Cardiac muscle cell (in vitro differentiated cells and primary cell): Measurements from ENCODE around the gene XRRA1. TPM values are rescaled to one million over a fixed set of nuclear protein-coding genes. Genes with fewer than 3 reads are reported as not detected.
"Not testable (repeated sequence)": the region's sequence is repeated elsewhere in the genome, so short reads cannot be mapped to it uniquely, and the experiment has no call there.

Source experiments
- DNase-seq, 2 donors: peaks; one replicate each; pipeline versions ENCODE4 v3.0.0 to v3.0.0-alpha.2; 2010 to 2017; ENCODE audit warnings: low read depth in 1 of 2, low spot score in 1 of 2
- H3K27ac ChIP-seq: fragments of 200-600 bp; sonication (generic); 2 replicates; pipeline ENCODE4 v1.5.1; 2016
- H3K27me3 ChIP-seq: fragments of 200-600 bp; sonication (generic); 2 replicates; pipeline ENCODE4 v1.6.0; 2016; ENCODE audit warnings: control low read depth
- H3K36me3 ChIP-seq: fragments of 200-600 bp; sonication (generic); 2 replicates; pipeline ENCODE4 v1.5.1; 2016; ENCODE audit warnings: control low read depth
- H3K4me1 ChIP-seq: fragments of 200-600 bp; sonication (generic); 2 replicates; pipeline ENCODE4 v1.8.1; 2017; ENCODE audit warnings: low read depth, mild to moderate bottlenecking, mixed run types
- H3K4me3 ChIP-seq: fragments of 200-600 bp; sonication (generic); 2 replicates; pipeline ENCODE4 v1.5.1; 2016; ENCODE audit warnings: mild to moderate bottlenecking
- H3K9me3 ChIP-seq: fragments of 200-600 bp; sonication (generic); 2 replicates; pipeline ENCODE4 v1.5.1; 2017; ENCODE audit warnings: low read depth, mild to moderate bottlenecking, control low read depth
- polyA plus RNA-seq: library from polyadenylated mRNA; unstranded; fragments of >200 nt; fragmentation: Nextera tagmentation; extraction: Ambion mirVana; gene quantifications from 2 replicates; pipeline ENCODE4 v1.2.1, GENCODE V29; 2016
- total RNA-seq: library from RNA; depleted of rRNA; stranded (reverse); fragments of >200 nt; gene quantifications from 2 replicates; pipeline ENCODE4 v1.2.3, GENCODE V29; 2016
- TF ChIP-seq, protein P1 (sequence below): IDR thresholded peaks from 2 replicates; pipeline ENCODE4 v1.5.1; 2012; ENCODE audit warnings: low read depth, mild to moderate bottlenecking, low read length

Gene XRRA1
- total and polyA plus RNA-seq, 2 experiments from 2014 or later = 16.0 to 35.9 TPM

GRCh38 chr11:74978041-74978440 is 29.1 kb upstream of the XRRA1 start:
- TF ChIP-seq, protein P1, sequence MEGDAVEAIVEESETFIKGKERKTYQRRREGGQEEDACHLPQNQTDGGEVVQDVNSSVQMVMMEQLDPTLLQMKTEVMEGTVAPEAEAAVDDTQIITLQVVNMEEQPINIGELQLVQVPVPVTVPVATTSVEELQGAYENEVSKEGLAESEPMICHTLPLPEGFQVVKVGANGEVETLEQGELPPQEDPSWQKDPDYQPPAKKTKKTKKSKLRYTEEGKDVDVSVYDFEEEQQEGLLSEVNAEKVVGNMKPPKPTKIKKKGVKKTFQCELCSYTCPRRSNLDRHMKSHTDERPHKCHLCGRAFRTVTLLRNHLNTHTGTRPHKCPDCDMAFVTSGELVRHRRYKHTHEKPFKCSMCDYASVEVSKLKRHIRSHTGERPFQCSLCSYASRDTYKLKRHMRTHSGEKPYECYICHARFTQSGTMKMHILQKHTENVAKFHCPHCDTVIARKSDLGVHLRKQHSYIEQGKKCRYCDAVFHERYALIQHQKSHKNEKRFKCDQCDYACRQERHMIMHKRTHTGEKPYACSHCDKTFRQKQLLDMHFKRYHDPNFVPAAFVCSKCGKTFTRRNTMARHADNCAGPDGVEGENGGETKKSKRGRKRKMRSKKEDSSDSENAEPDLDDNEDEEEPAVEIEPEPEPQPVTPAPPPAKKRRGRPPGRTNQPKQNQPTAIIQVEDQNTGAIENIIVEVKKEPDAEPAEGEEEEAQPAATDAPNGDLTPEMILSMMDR = no peak
- DNase-seq = peak in 1 of 2 donors; percentile 44
- Histone ChIP-seq H3K27me3 (no peaks in the 10 kb centered on the region), H3K9me3 (no peaks in the 10 kb centered on the region), H3K27ac (no peak overlapping the region), H3K36me3 (peaks cover 13% of the 10 kb centered on the region), H3K4me1 (peaks cover 7% of the 10 kb centered on the region), H3K4me3 (no peak overlapping the region)

DNA sequence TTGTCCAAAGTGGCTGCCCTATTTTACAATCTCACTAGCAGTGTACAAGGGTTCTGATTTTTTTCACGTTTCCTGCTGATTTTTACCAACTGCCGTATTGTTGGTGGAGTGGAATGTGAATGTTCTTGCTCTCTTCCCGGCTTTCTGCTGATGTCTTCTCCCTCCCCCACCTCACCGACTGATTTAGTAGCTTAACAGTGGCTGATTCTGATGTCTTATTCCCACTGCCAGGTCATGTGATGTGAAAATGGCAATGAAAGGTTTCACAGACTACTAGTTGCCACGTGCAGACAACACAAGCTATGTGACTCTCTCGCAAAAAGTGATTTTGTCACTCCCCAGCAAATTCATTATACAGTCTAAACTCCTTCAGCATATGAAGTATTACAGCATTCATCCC is 22.5 kb upstream of the XRRA1 start:
- Histone ChIP-seq H3K27me3 (no peaks in the 10 kb centered on the region), H3K4me3 (no peak overlapping the region), H3K27ac (no peak overlapping the region), H3K9me3 (no peaks in the 10 kb centered on the region), H3K4me1 (peaks cover 13% of the 10 kb centered on the region), H3K36me3 (peaks cover 18% of the 10 kb centered on the region)
- peak in 1 of 2 donors; percentile 27 for DNase-seq
- TF ChIP-seq, protein P1 = no peak

DNA sequence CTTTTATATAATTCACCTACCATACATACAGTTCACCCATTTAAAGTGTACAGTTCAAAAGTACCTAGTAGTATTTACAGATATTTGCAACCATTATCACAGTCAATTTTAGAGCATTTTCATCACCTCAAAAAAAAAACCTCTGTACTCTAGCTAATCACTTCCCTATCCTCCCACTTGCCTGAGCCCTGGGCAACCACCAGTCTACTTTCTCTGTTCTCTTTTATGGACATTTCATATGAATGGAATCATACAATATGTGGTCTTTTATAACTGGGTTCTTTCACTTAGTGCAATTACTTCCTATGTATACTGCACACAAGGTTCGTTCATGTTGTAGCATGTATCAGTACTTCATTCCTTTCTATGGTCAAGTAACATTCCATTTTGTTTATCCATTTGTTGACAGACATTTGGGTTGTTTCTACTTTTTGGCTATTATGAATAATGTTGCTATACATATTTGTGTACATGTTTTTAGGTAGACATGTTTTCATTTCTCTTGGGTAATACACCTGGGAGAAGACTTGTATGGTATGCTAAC is 22.0 kb upstream of the XRRA1 start:
- no peaks in the 10 kb centered on the region for H3K9me3 ChIP-seq
- no peak overlapping the region for H3K4me3 ChIP-seq
- no peaks in the 10 kb centered on the region for H3K27me3 ChIP-seq
- no peak overlapping the region for H3K27ac ChIP-seq
- TF ChIP-seq, protein P1 = no peak
- H3K4me1 ChIP-seq = peaks cover 13% of the 10 kb centered on the region
- H3K36me3 ChIP-seq = peaks cover 18% of the 10 kb centered on the region
- no peak for DNase-seq

- no peak for DNase-seq
- no peak overlapping the region for H3K4me3 ChIP-seq
- no peak overlapping the region for H3K27ac ChIP-seq
- H3K9me3 ChIP-seq = no peaks in the 10 kb centered on the region
- H3K36me3 ChIP-seq = peaks cover 18% of the 10 kb centered on the region
- H3K27me3 ChIP-seq = no peaks in the 10 kb centered on the region
- TF ChIP-seq, protein P1 = no peak
- peaks cover 34% of the 10 kb centered on the region for H3K4me1 ChIP-seq
Observed at GRCh38 chr11:74966651-74967050, 17.8 kb upstream of the XRRA1 start.

DNA sequence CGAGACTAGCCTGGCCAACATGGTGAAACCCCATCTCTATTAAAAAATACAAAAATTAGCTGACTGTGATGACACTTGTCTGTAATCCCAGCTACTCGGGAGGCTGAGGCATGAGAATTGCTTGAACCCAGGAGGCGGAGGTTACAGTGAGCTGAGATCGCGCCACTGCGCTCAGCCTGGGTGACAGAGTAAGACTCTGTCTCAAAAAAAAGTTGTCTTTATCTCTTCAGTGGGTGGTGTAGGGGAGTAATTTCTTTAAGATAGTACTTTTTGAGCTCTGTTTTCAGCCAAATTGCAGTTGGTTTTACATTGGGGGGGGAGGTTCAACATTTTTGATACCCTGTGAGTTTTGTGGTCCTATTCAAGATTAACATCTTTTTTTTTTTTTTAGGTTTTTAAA is 11.2 kb upstream of the XRRA1 start:
- H3K27ac ChIP-seq, DNase-seq, H3K4me3 ChIP-seq, H3K9me3 ChIP-seq, H3K36me3 ChIP-seq, H3K27me3 ChIP-seq: not testable (repeated sequence)
- peaks cover 21% of the 10 kb centered on the region for H3K4me1 ChIP-seq

DNA sequence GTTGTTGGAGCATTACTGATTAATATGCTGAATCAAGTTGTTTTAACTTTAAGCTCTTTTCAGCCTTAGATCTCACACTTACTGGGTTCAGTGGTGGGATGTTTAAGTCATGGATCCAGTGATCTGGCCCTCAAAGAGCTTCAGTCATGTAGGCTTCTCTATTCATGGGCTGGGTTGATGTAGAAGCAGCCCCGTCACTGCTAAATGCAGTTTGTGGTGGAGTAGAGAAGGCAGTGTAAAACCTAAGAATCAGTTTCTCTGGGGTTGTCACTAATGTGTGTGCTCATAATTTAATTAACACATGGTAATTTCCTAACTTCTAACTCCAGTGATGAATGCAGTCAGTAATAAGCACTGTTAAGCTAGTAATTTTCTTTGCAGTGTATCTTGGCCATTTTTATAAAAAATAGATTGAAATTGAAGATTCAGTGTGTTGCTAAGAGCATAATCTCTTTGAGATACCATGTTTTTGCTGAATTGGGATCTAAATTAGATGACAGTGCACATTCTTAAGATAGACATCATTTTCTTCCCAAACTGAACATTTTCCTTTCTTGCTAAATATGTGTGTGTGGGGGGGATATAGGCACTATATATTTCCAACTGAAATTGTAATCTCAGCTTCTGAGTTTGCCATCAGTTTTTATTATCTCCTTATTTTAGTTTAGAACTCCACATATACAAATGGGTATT is 9.2 kb upstream of the XRRA1 start:
- Histone ChIP-seq H3K27me3 (no peaks in the 10 kb centered on the region), H3K4me3 (no peak overlapping the region), H3K36me3 (no peaks in the 10 kb centered on the region), H3K27ac (no peak overlapping the region), H3K9me3 (no peaks in the 10 kb centered on the region), H3K4me1 (peaks cover 11% of the 10 kb centered on the region)
- no peak for DNase-seq
- TF ChIP-seq, protein P1 = no peak
